Epithelial cell of esophagus (primary cell): ENCODE measurements around the gene DAGLB.

ENCODE experiments used
- DNase-seq: peaks from one replicate; pipeline ENCODE4 v3.0.0; 2010; ENCODE audit warnings: low read depth
- H3K4me3 ChIP-seq: 2 replicates; pipeline ENCODE4 v1.5.1; 2011; ENCODE audit warnings: mild to moderate bottlenecking, low read length, control low read depth
- TF ChIP-seq, protein P1 (sequence below): IDR thresholded peaks from 2 replicates; pipeline ENCODE4 v1.5.1; 2011; ENCODE audit warnings: low read depth, mild to moderate bottlenecking, low read length, control low read depth, inconsistent platforms; ENCODE audit not compliant: insufficient read depth; ENCODE audit errors: missing control alignments

The DAGLB gene

DNA sequence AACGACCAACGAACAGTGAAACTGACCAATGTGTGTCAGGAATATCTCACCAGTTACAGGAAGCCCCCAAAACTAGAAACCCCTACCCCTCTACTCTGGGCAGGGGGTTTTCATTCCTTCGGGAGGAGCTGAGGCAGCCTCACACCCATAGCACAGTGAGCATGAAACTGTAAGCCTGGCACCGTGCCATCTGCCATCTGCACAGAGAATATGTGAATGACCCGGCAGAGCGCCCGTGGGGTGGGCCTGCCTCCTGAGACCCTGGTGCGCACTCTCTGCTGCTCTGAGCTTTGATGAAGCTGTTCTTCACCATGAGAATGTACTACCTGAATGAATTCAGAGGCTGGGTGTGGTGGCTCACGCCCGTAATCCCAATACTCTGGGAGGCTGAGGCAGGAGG lies 27.1 kb downstream of the DAGLB start:
- no peak for DNase-seq
- TF ChIP-seq, protein P1, sequence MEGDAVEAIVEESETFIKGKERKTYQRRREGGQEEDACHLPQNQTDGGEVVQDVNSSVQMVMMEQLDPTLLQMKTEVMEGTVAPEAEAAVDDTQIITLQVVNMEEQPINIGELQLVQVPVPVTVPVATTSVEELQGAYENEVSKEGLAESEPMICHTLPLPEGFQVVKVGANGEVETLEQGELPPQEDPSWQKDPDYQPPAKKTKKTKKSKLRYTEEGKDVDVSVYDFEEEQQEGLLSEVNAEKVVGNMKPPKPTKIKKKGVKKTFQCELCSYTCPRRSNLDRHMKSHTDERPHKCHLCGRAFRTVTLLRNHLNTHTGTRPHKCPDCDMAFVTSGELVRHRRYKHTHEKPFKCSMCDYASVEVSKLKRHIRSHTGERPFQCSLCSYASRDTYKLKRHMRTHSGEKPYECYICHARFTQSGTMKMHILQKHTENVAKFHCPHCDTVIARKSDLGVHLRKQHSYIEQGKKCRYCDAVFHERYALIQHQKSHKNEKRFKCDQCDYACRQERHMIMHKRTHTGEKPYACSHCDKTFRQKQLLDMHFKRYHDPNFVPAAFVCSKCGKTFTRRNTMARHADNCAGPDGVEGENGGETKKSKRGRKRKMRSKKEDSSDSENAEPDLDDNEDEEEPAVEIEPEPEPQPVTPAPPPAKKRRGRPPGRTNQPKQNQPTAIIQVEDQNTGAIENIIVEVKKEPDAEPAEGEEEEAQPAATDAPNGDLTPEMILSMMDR, result no peak
- no peak overlapping the region for H3K4me3 ChIP-seq

GRCh38 chr7:6419310-6419773 lies 28.4 kb downstream of the DAGLB start:
- DNase-seq, result no peak
- H3K4me3 ChIP-seq, result no peak overlapping the region
- TF ChIP-seq, protein P1, result no peak

- no peak overlapping the region for H3K4me3 ChIP-seq
- TF ChIP-seq, protein P1, result no peak
- no peak for DNase-seq
Measured at GRCh38 chr7:6417408-6417807, 30.3 kb downstream of the DAGLB start.

DNA sequence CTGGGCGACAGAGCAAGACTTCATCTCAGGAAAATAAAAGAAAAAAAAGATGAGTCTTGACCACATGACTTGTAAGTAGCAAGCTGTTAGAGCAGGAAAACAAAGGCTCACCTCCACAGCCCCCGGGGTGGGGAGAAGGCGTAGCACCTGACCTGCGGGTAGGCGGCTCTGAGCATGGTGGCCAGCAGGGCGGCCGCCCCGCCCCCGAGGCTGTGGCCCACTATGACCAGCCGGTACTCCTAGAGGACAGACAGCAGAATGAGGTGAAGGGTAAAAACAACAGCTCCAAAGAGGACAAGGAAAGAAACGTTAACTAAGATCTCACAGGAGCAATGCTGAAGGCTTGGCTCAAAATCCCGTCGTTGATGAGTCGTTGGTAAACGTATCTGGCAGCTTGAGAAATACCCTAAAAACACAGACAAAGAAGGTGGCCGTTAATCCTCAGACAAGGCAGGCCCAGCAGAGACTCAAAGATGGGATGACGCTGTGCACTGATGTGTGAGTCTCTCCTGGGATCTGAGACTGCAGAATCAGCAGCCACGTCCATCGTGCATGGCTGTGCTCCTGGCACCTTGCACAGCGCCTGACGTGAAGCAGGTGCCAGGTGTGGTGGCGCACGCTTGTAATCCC lies 31.1 kb downstream of the DAGLB start:
- no peak overlapping the region for H3K4me3 ChIP-seq
- no peak for DNase-seq
- TF ChIP-seq, protein P1, result no peak

GRCh38 chr7:6413637-6414036 lies 34.1 kb downstream of the DAGLB start:
- no peak overlapping the region for H3K4me3 ChIP-seq
- no peak for DNase-seq
- TF ChIP-seq, protein P1, result no peak

DNA sequence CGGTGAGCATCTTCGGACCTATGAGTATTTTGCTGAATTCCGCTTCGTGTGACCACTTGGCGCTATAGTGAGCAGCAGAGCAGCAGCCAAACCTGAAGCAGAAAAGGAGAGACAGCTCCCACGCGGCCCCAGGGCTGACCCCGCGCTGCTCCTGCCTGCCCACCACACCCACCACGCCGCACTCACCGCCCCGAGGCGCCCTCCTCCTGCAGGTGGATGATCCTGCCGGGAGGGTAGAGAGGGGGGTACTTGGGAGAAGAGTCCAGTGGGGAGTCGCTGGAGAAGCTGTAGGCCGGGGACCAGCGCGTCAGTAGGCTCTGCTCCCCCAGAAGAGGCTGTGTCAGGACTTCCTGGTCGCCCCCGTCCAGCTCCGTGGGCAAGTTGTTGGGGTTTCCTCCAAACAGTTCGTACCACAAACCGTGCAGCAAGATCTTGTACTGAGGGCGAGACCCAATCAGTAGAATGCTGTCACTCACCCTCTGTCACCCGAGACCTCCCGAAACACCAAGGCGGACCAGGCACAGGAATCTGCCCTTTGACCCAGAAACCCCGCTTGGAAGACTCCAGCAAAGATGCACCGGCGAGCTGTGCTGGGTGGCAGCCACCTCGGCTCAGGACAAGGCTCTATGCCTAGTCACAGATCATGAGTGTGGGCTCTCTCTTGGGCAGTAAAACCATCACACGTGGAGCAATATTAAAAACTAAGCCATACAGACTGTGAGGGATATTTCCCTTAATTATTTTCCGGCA lies 37.6 kb downstream of the DAGLB start:
- no peak for DNase-seq
- TF ChIP-seq, protein P1, result no peak
- no peak overlapping the region for H3K4me3 ChIP-seq
